Esophagus squamous epithelium (tissue), 5 donors: ENCODE measurements around the gene PRPF39. TPM values are rescaled to one million over a fixed set of nuclear protein-coding genes. Genes with fewer than 3 reads are reported as not detected.

ENCODE experiments used
- DNase-seq: peaks from one replicate; lab custom pipeline; 2025; lab: John Stamatoyannopoulos, UW
- H3K27ac ChIP-seq, 4 donors: fragments of 200-600 bp; sonication (generic); one replicate each; pipeline ENCODE4 v1.5.1; 2016 to 2019; ENCODE audit warnings: mild to moderate bottlenecking in 1 of 4
- H3K27me3 ChIP-seq, 4 donors: fragments of 200-600 bp; sonication (generic); 1 replicate in 3 of 4; 2 replicates in 1 of 4; pipeline versions ENCODE4 v1.5.1 to v1.6.0; 2017 to 2021; ENCODE audit warnings: antibody characterized with exemption in 1 of 4
- H3K36me3 ChIP-seq, 3 donors: fragments of 200-600 bp; sonication (generic); one replicate each; pipeline ENCODE4 v1.5.1; 2016 to 2019
- H3K4me1 ChIP-seq, 3 donors: fragments of 200-600 bp; sonication (generic); one replicate each; pipeline ENCODE4 v1.5.1; 2017 to 2019
- H3K4me3 ChIP-seq, 4 donors: fragments of 200-600 bp; sonication (generic); 1 replicate in 3 of 4; 2 replicates in 1 of 4; pipeline ENCODE4 v1.5.1; 2016 to 2019; ENCODE audit warnings: mild to moderate bottlenecking in 2 of 4, moderate library complexity in 1 of 4
- H3K9me3 ChIP-seq, 3 donors: fragments of 200-600 bp; sonication (generic); one replicate each; pipeline ENCODE4 v1.5.1; 2016 to 2019
- CTCF ChIP-seq, 6 experiments: fragments of 450-650 bp in 4 of 6; fragments of 200-600 bp in 2 of 6; sonication (generic) in 2 of 6; IDR thresholded peaks; one replicate each; pipeline ENCODE4 v1.5.1; 2016 to 2019; ENCODE audit warnings: antibody characterized with exemption in 6 of 6, mild to moderate bottlenecking in 4 of 6, moderate library complexity in 4 of 6
- POLR2A ChIP-seq, 4 donors: fragments of 450-650 bp; IDR thresholded peaks; one replicate each; pipeline ENCODE4 v1.6.1; 2017; ENCODE audit warnings: antibody characterized with exemption in 4 of 4, mild to moderate bottlenecking in 4 of 4, moderate library complexity in 3 of 4
- WGBS, 2 donors: methylation state at CpG; one replicate each; pipeline ENCODE4 v1.1.5; 2018; 5-methylcytosine and 5-hydroxymethylcytosine counted together
- intact Hi-C: fragments of 100-400 bp; cut with DNase I; formaldehyde crosslinking; loops from one replicate; pipeline ENCODE4 v1.15.0; 2022
- small RNA-seq, 4 donors: library from RNA; depleted of rRNA; stranded (forward); fragments of <200 nt; gene quantifications; one replicate each; pipeline ENCODE3, GENCODE V24; 2016
- total RNA-seq, 4 donors: library from RNA; depleted of rRNA; stranded (reverse); fragments of >200 nt; gene quantifications; one replicate each; pipeline ENCODE4 v1.1.0, GENCODE V29; 2016
- donor health status: DM: yes; HTN: yes; CAD: no.

The PRPF39 gene
- total RNA-seq, 4 donors from 2014 or later = 6.9 to 39.9 (median 19.2) TPM

- 88 to 89% methylated on average over 3 of the region's 3 CpGs for WGBS, 2 donors
- intact Hi-C loops = no loop called here
- TF ChIP-seq POLR2A (IDR thresholded peaks at IDR 0.05) = no peak
- no peak for TF ChIP-seq CTCF (IDR thresholded peaks at IDR 0.05)
Measured at GRCh38 chr14:45149602-45150001, 65.7 kb downstream of the PRPF39 start.

GRCh38 chr14:45150386-45150890, 66.5 kb downstream of the PRPF39 start:
- no peaks in the 10 kb centered on the region for H3K9me3 ChIP-seq
- no peaks in the 10 kb centered on the region for H3K27me3 ChIP-seq
- no peak overlapping the region for H3K27ac ChIP-seq
- H3K4me3 ChIP-seq = no peak overlapping the region
- H3K36me3 ChIP-seq = peaks cover 0 to 14% (median 0%) of the 10 kb centered on the region in 3 donors
- TF ChIP-seq POLR2A (IDR thresholded peaks at IDR 0.05) (no peak), CTCF (IDR thresholded peaks at IDR 0.05) (no peak)
- 89 to 94% methylated on average over 4 of the region's 4 CpGs for WGBS, 2 donors
- no peak for DNase-seq
- intact Hi-C loops = no loop called here
- H3K4me1 ChIP-seq = no peaks in the 10 kb centered on the region

More at GRCh38 chr14:45149602-45150001, 65.7 kb downstream of the PRPF39 start:
- Histone ChIP-seq H3K27ac (no peak overlapping the region), H3K4me1 (no peaks in the 10 kb centered on the region), H3K4me3 (no peak overlapping the region), H3K27me3 (no peaks in the 10 kb centered on the region), H3K9me3 (no peaks in the 10 kb centered on the region), H3K36me3 (peaks cover 0 to 17% (median 0%) of the 10 kb centered on the region in 3 donors)
- no peak for DNase-seq

- H3K4me3 ChIP-seq = no peak overlapping the region
- TF ChIP-seq POLR2A (IDR thresholded peaks at IDR 0.05) (no peak), CTCF (IDR thresholded peaks at IDR 0.05) (no peak)
- H3K36me3 ChIP-seq = peaks cover 0 to 10% (median 5%) of the 10 kb centered on the region in 3 donors
- intact Hi-C loops = no loop called here
- no peaks in the 10 kb centered on the region for H3K9me3 ChIP-seq
- DNase-seq = no peak
- H3K27ac ChIP-seq = no peak overlapping the region
- no peaks in the 10 kb centered on the region for H3K4me1 ChIP-seq
- H3K27me3 ChIP-seq = no peaks in the 10 kb centered on the region
Measured at GRCh38 chr14:45156067-45156466, 72.2 kb downstream of the PRPF39 start.

Small RNA genes within 50 kb of the gene (small RNA-seq; reads per million reads assigned to genes)
- gene RF00151 = 0 to 0.18 (median 0.14) reads per million in 4 donors
- 4,258 to 11,007 (median 7,237) reads per million in 4 donors for gene SNORD127

Other genes starting within 250 kb of the PRPF39 start
- gene KLHL28, start 122.2 kb upstream of the PRPF39 start, total RNA-seq = 10 to 100 TPM in 1 of 4 donors, 1 to 10 TPM in 3; 7.2 to 10.3 (median 8.4) TPM
- 10 to 100 TPM in 1 of 4 donors, 1 to 10 TPM in 3; 5.8 to 23.7 (median 8.9) TPM for gene TOGARAM1, start 121.9 kb upstream of the PRPF39 start, total RNA-seq
- 10 to 100 TPM; 28.8 to 44.9 (median 37.9) TPM for gene FKBP3, start 50.4 kb downstream of the PRPF39 start, total RNA-seq
- 1 to 10 TPM; 4.4 to 6.8 (median 5.6) TPM for gene FANCM, start 51.8 kb downstream of the PRPF39 start, total RNA-seq
- 10 to 100 TPM; 16.2 to 30.7 (median 24.2) TPM for gene MIS18BP1, start 169.1 kb downstream of the PRPF39 start, total RNA-seq